Peyer's patch (tissue), 4 donors: ENCODE data around the gene DDX10. TPM values are rescaled to one million over a fixed set of nuclear protein-coding genes. Genes with fewer than 3 reads are reported as not detected.

Experiments
- DNase-seq, 3 donors: peaks; one replicate each; pipeline ENCODE4 v3.0.0-alpha.2; 2017 to 2019
- H3K27ac ChIP-seq, 4 donors: fragments of 200-600 bp; sonication (generic); one replicate each; pipeline ENCODE4 v1.5.1; 2016 to 2019
- H3K27me3 ChIP-seq, 2 donors: fragments of 200-600 bp; sonication (generic); one replicate each; pipeline ENCODE4 v1.5.1; 2019
- H3K36me3 ChIP-seq, 3 donors: fragments of 200-600 bp; sonication (generic); one replicate each; pipeline ENCODE4 v1.5.1; 2016 to 2019
- H3K4me1 ChIP-seq, 4 donors: fragments of 200-600 bp; sonication (generic); one replicate each; pipeline ENCODE4 v1.5.1; 2016 to 2019
- H3K4me3 ChIP-seq, 4 donors: fragments of 200-600 bp; sonication (generic); 1 replicate in 3 of 4; 2 replicates in 1 of 4; pipeline ENCODE4 v1.5.1; 2016 to 2019; ENCODE audit warnings: mild to moderate bottlenecking in 1 of 4
- H3K9me3 ChIP-seq, 4 donors: fragments of 200-600 bp; sonication (generic); one replicate each; pipeline ENCODE4 v1.5.1; 2016 to 2019; ENCODE audit warnings: mild to moderate bottlenecking in 1 of 4
- CTCF ChIP-seq, 6 experiments: fragments of 450-650 bp in 4 of 6; fragments of 200-600 bp in 2 of 6; sonication (generic) in 1 of 6; IDR thresholded peaks; one replicate each; pipeline ENCODE4 v1.5.1; 2017 to 2019; ENCODE audit warnings: antibody characterized with exemption in 6 of 6, mild to moderate bottlenecking in 3 of 6, moderate library complexity in 1 of 6
- POLR2A ChIP-seq, 2 donors: fragments of 450-650 bp; IDR thresholded peaks; one replicate each; pipeline ENCODE4 v1.5.1; 2017; ENCODE audit warnings: antibody characterized with exemption in 2 of 2, mild to moderate bottlenecking in 2 of 2, moderate library complexity in 2 of 2
- total RNA-seq, 4 donors: library from RNA; depleted of rRNA; stranded (reverse); fragments of >200 nt; gene quantifications; one replicate each; pipeline ENCODE4 v1.1.0, GENCODE V29; 2016

The DDX10 gene
- total RNA-seq, 4 donors from 2014 or later = 3.9 to 38.0 (median 16.5) TPM

- no peaks in the 10 kb centered on the region for H3K9me3 ChIP-seq
- no peak for DNase-seq
- H3K27me3 ChIP-seq = no peaks in the 10 kb centered on the region
- no peak overlapping the region for H3K4me3 ChIP-seq
- H3K36me3 ChIP-seq = no peaks in the 10 kb centered on the region
- no peaks in the 10 kb centered on the region for H3K4me1 ChIP-seq
- TF ChIP-seq CTCF (IDR thresholded peaks at IDR 0.05) (no peak), POLR2A (IDR thresholded peaks at IDR 0.05) (no peak)
- H3K27ac ChIP-seq = no peak overlapping the region
These were observed 283.0 kb downstream of the DDX10 start for GRCh38 chr11:108947654-108948570.

- Histone ChIP-seq H3K27ac (no peak overlapping the region), H3K4me1 (no peaks in the 10 kb centered on the region), H3K4me3 (no peak overlapping the region), H3K27me3 (no peaks in the 10 kb centered on the region), H3K36me3 (no peaks in the 10 kb centered on the region), H3K9me3 (no peaks in the 10 kb centered on the region)
- no peak for DNase-seq
- TF ChIP-seq CTCF (IDR thresholded peaks at IDR 0.05) = no peak
- no peak for TF ChIP-seq POLR2A (IDR thresholded peaks at IDR 0.05)
These were observed 293.7 kb downstream of the DDX10 start for GRCh38 chr11:108958368-108959104.

GRCh38 chr11:108959105-108959761 is 294.4 kb downstream of the DDX10 start:
- no peak for TF ChIP-seq POLR2A (IDR thresholded peaks at IDR 0.05)
- TF ChIP-seq CTCF (IDR thresholded peaks at IDR 0.05) = no peak
- H3K9me3 ChIP-seq = no peaks in the 10 kb centered on the region
- H3K27me3 ChIP-seq = no peaks in the 10 kb centered on the region
- no peak overlapping the region for H3K4me3 ChIP-seq
- H3K4me1 ChIP-seq = no peaks in the 10 kb centered on the region
- no peak overlapping the region for H3K27ac ChIP-seq
- no peaks in the 10 kb centered on the region for H3K36me3 ChIP-seq
- no peak for DNase-seq

- no peaks in the 10 kb centered on the region for H3K36me3 ChIP-seq
- H3K27me3 ChIP-seq = no peaks in the 10 kb centered on the region
- H3K9me3 ChIP-seq = no peaks in the 10 kb centered on the region
- TF ChIP-seq POLR2A (IDR thresholded peaks at IDR 0.05) = no peak
- TF ChIP-seq CTCF (IDR thresholded peaks at IDR 0.05) = no peak
- no peak overlapping the region for H3K27ac ChIP-seq
- DNase-seq = no peak
- no peak overlapping the region for H3K4me3 ChIP-seq
- no peaks in the 10 kb centered on the region for H3K4me1 ChIP-seq
These were observed 295.0 kb downstream of the DDX10 start for GRCh38 chr11:108959874-108960273.

GRCh38 chr11:108960501-108960900 is 295.6 kb downstream of the DDX10 start:
- no peak for DNase-seq
- Histone ChIP-seq H3K27ac (no peak overlapping the region), H3K4me1 (no peaks in the 10 kb centered on the region), H3K27me3 (no peaks in the 10 kb centered on the region), H3K9me3 (no peaks in the 10 kb centered on the region), H3K4me3 (no peak overlapping the region), H3K36me3 (no peaks in the 10 kb centered on the region)
- TF ChIP-seq CTCF (IDR thresholded peaks at IDR 0.05) (no peak), POLR2A (IDR thresholded peaks at IDR 0.05) (no peak)
